Adrenal gland (tissue), 12 donors: ENCODE results near the gene ACSS2. TPM values are rescaled to one million over a fixed set of nuclear protein-coding genes. Genes with fewer than 3 reads are reported as not detected.

Experiments
- DNase-seq, 7 donors: peaks; one replicate each; pipeline ENCODE4 v3.0.0-alpha.2; 2019 to 2020
- H3K27ac ChIP-seq, 5 donors: fragments of 200-600 bp; sonication (generic) in 4 of 5; 1 replicate in 3 of 5; 2 replicates in 2 of 5; pipeline versions ENCODE4 v1.5.1 to v1.8.0; 2016 to 2020; ENCODE audit warnings: mild to moderate bottlenecking in 1 of 5
- H3K27me3 ChIP-seq: fragments of 200-600 bp; 2 replicates; pipeline ENCODE4 v1.8.0; 2021
- H3K36me3 ChIP-seq, 2 donors: fragments of 200-600 bp; replicated peaks in 1 of 2; 1 replicate in 1 of 2; 2 replicates in 1 of 2; pipeline versions ENCODE4 v1.5.1 to v1.8.0; 2018 to 2022
- H3K4me1 ChIP-seq, 2 donors: fragments of 200-600 bp; replicated peaks in 1 of 2; 1 replicate in 1 of 2; 2 replicates in 1 of 2; pipeline versions ENCODE4 v1.5.1 to v1.8.0; 2018 to 2021
- H3K4me3 ChIP-seq, 4 donors: fragments of 200-600 bp; sonication (generic) in 3 of 4; one replicate each; pipeline ENCODE4 v1.5.1; 2016 to 2018
- H3K9me3 ChIP-seq, 3 donors: fragments of 200-600 bp; sonication (generic) in 1 of 3; replicated peaks in 1 of 3; 1 replicate in 2 of 3; 2 replicates in 1 of 3; pipeline versions ENCODE4 v1.5.1 to v1.8.0; 2016 to 2021
- CTCF ChIP-seq, 6 experiments: fragments of 450-650 bp in 4 of 6; fragments of 200-600 bp in 2 of 6; sonication (generic) in 1 of 6; IDR thresholded peaks; 1 replicate in 5 of 6; 2 replicates in 1 of 6; pipeline versions ENCODE4 v1.5.1 to v1.8.0; 2016 to 2021; ENCODE audit warnings: antibody characterized with exemption in 6 of 6, mild to moderate bottlenecking in 2 of 6, moderate library complexity in 1 of 6
- POLR2A ChIP-seq, 2 donors: fragments of 450-650 bp; IDR thresholded peaks; one replicate each; pipeline ENCODE4 v1.6.1; 2017; ENCODE audit warnings: antibody characterized with exemption in 2 of 2, mild to moderate bottlenecking in 2 of 2, moderate library complexity in 1 of 2
- WGBS, 4 donors: extraction: QIAGEN DNeasy Blood & Tissue Kit in 2 of 4; methylation state at CpG; one replicate each; pipeline versions ENCODE4 v1.1.5 to v1.1.7; 2013 to 2017; 5-methylcytosine and 5-hydroxymethylcytosine counted together
- intact Hi-C, 2 donors: fragments of 100-400 bp; cut with DNase I; formaldehyde crosslinking; loops; one replicate each; pipeline versions ENCODE4 v1.14.1 to v1.15.0; 2022 to 2023
- polyA plus RNA-seq, 3 donors: library from polyadenylated mRNA; stranded (reverse); fragments of 200-250 nt in 2 of 3; fragments of 350-450 nt in 1 of 3; fragmentation: Illumina TruSeq in 1 of 3; extraction: RNeasy Lipid Tissue Mini Kit (QIAGEN cat#74804) in 1 of 3; gene quantifications; one replicate each; pipeline ENCODE4 v1.2.3, GENCODE V29; 2013 to 2014
- total RNA-seq, 9 donors: library from RNA; depleted of rRNA in 4 of 9; stranded (reverse); fragments of >200 nt in 4 of 9; fragments of 120-200 nt in 1 of 9; fragmentation: NEBNext Ultra II Directional in 1 of 9; extraction: Animal tissue kit (Norgen Biotek cat#: 25700) in 1 of 9; gene quantifications; one replicate each; pipeline versions ENCODE4 v1.1.0 to v1.2.4, GENCODE V29; 2013 to 2023
- donor health status: healthy with polysubstance abuse.
- donor health status: Bipolar disorder and iron deficiency.
- donor health status: DM: yes; HTN: yes; CAD: no.
- donor health status: DM: no; HTN: no; CAD: no.
- donor health status: DM: no; HTN: no; CAD: no.
- donor health status: DM: yes; HTN: yes; CAD: no.

Gene ACSS2
- total and polyA plus RNA-seq, 12 donors, result 81.4 to 386 (median 153) TPM

GRCh38 chr20:34861386-34862084 is 14.9 kb upstream of the ACSS2 start:
- H3K27ac ChIP-seq, result no peak overlapping the region
- intact Hi-C loops, result no loop called here
- no peak for DNase-seq
- H3K9me3 ChIP-seq, result no peaks in the 10 kb centered on the region
- H3K36me3 ChIP-seq, result no peaks in the 10 kb centered on the region
- no peaks in the 10 kb centered on the region for H3K4me1 ChIP-seq
- H3K4me3 ChIP-seq, result no peak overlapping the region
- WGBS, 4 donors, result 88 to 93% (median 93%) methylated on average over 5 to 7 of the region's 7 CpGs
- TF ChIP-seq CTCF (IDR thresholded peaks at IDR 0.05) (no peak), POLR2A (IDR thresholded peaks at IDR 0.05) (no peak)
- no peaks in the 10 kb centered on the region for H3K27me3 ChIP-seq

GRCh38 chr20:34862724-34863123 is 13.7 kb upstream of the ACSS2 start:
- TF ChIP-seq CTCF (IDR thresholded peaks at IDR 0.05) (no peak), POLR2A (IDR thresholded peaks at IDR 0.05) (no peak)
- intact Hi-C loops, result no loop called here

GRCh38 chr20:34863421-34863965 is 12.9 kb upstream of the ACSS2 start:
- H3K4me1 ChIP-seq, result no peaks in the 10 kb centered on the region
- TF ChIP-seq POLR2A (IDR thresholded peaks at IDR 0.05) (no peak), CTCF (IDR thresholded peaks at IDR 0.05) (no peak)
- DNase-seq, result no peak
- no peak overlapping the region for H3K27ac ChIP-seq
- H3K9me3 ChIP-seq, result no peaks in the 10 kb centered on the region
- no peaks in the 10 kb centered on the region for H3K36me3 ChIP-seq
- H3K4me3 ChIP-seq, result no peak overlapping the region
- 79 to 93% (median 88%) methylated on average over 16 to 32 of the region's 32 CpGs for WGBS, 4 donors
- H3K27me3 ChIP-seq, result no peaks in the 10 kb centered on the region
- intact Hi-C loops, result no loop called here

More at GRCh38 chr20:34862724-34863123, 13.7 kb upstream of the ACSS2 start:
- no peaks in the 10 kb centered on the region for H3K4me1 ChIP-seq
- no peak overlapping the region for H3K4me3 ChIP-seq
- no peak overlapping the region for H3K27ac ChIP-seq
- WGBS, 4 donors, result 86 to 92% (median 89%) methylated on average over 4 to 12 of the region's 12 CpGs
- no peaks in the 10 kb centered on the region for H3K36me3 ChIP-seq
- no peaks in the 10 kb centered on the region for H3K27me3 ChIP-seq
- DNase-seq, result no peak
- no peaks in the 10 kb centered on the region for H3K9me3 ChIP-seq

GRCh38 chr20:34864216-34864615 is 12.2 kb upstream of the ACSS2 start:
- Histone ChIP-seq H3K36me3 (no peaks in the 10 kb centered on the region), H3K9me3 (no peaks in the 10 kb centered on the region), H3K27me3 (no peaks in the 10 kb centered on the region), H3K4me1 (no peaks in the 10 kb centered on the region), H3K4me3 (no peak overlapping the region), H3K27ac (no peak overlapping the region)
- intact Hi-C loops, result no loop called here
- TF ChIP-seq CTCF (IDR thresholded peaks at IDR 0.05) (no peak), POLR2A (IDR thresholded peaks at IDR 0.05) (no peak)
- DNase-seq, result no peak
- 92 to 100% (median 95%) methylated on average over 5 of the region's 5 CpGs for WGBS, 4 donors
